Cardiac fibroblast (primary cell): ENCODE measurements around the gene ALDH1A3.

ENCODE experiments used
- DNase-seq, 2 donors: peaks; one replicate each; pipeline versions ENCODE4 v3.0.0 to v3.0.0-alpha.2; 2010; ENCODE audit warnings: low read depth in 2 of 2
- H3K4me3 ChIP-seq, 2 donors: replicated peaks in 1 of 2; 1 replicate in 1 of 2; 2 replicates in 1 of 2; pipeline ENCODE4 v1.5.1; 2011; ENCODE audit warnings: low read depth in 2 of 2, low read length in 2 of 2, mild to moderate bottlenecking in 2 of 2, moderate library complexity in 1 of 2
- CTCF ChIP-seq: IDR thresholded peaks from one replicate; pipeline ENCODE4 v1.5.1; 2011; ENCODE audit warnings: low read depth, mild to moderate bottlenecking, low read length, inconsistent platforms

Gene ALDH1A3

DNA sequence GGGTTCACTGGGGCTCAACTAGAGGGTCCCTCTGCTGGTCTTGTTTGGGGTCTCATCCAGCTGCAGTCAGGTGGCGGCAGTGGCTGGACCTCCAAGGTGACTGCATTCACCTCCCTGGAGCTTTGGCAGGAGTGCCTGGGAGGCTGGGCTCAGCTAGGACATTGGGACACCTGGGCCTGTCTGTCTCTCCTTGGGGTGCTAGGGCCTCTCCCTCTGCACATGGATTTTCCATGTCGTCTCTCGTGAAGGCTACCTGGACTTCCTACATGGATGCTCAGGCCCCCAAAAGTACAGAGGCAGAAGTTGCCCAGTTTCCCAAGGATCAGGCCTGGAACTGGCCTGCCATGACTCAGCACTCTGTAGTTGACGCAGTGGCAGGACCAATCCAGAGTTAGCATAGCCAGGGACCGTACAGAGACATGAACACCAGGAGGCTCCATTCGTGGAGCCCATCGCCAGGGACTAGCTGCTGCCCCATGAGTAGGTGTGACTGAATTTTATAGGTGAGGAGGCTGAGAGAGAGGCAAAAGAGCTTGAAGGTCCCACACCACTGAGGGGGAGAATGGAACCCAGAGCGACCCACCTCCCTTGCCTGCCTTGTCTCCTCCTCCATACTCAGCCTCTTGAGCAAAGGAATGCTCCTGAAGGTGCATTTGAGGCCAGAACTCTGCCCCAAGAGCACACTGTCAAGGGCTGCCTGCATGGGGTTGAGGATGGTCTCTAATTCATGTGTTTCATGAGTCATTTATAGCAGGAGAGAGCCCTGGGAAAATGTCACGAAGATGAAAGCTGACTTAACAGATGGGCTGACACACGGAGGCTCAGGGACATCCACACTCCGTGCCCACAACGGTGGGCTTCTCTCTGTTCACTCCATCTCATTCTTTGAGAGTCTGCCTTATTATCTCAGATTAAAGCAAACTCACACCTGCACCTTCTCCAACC is 13.0 kb upstream of the ALDH1A3 start:
- TF ChIP-seq CTCF, result no peak
- H3K4me3 ChIP-seq, result no peak overlapping the region
- DNase-seq, result no peak

GRCh38 chr15:100867433-100867832 is 12.2 kb upstream of the ALDH1A3 start:
- no peak for DNase-seq
- TF ChIP-seq CTCF, result no peak
- H3K4me3 ChIP-seq, result no peak overlapping the region

GRCh38 chr15:100869151-100869999 is 10.3 kb upstream of the ALDH1A3 start:
- no peak overlapping the region for H3K4me3 ChIP-seq
- peak; percentile 61 for TF ChIP-seq CTCF
- no peak for DNase-seq

GRCh38 chr15:100873029-100873677 is 6.5 kb upstream of the ALDH1A3 start:
- peak; percentile 94 for DNase-seq
- H3K4me3 ChIP-seq, result no peak overlapping the region
- TF ChIP-seq CTCF, result peak; percentile 91

- DNase-seq, result no peak
- no peak overlapping the region for H3K4me3 ChIP-seq
- no peak for TF ChIP-seq CTCF
These were observed 4.1 kb upstream of the ALDH1A3 start for GRCh38 chr15:100875495-100875894.

- no peak for TF ChIP-seq CTCF
- no peak overlapping the region for H3K4me3 ChIP-seq
- no peak for DNase-seq
These were observed 3.7 kb upstream of the ALDH1A3 start for GRCh38 chr15:100875976-100876375.
